Lower lobe of right lung (tissue), 2 donors: ENCODE measurements around the gene KRT83. TPM values are rescaled to one million over a fixed set of nuclear protein-coding genes. Genes with fewer than 3 reads are reported as not detected.
A peak's percentile ranks its signal among the peaks of the same experiment; 100 is the strongest.

ENCODE experiments used
- ATAC-seq, 2 donors: fragments of 200-7000 bp; cut with Tn5 transposase; one replicate each; pipeline ENCODE4 v1.9.1; 2020 to 2022; ENCODE audit warnings: mild to moderate bottlenecking in 2 of 2, moderate library complexity in 2 of 2
- DNase-seq: peaks from one replicate; pipeline ENCODE4 v3.0.0-alpha.2; 2020
- H3K27ac ChIP-seq: fragments of 200-600 bp; one replicate; pipeline ENCODE4 v1.8.0; 2022
- H3K27me3 ChIP-seq: fragments of 200-600 bp; one replicate; pipeline ENCODE4 v1.8.0; 2022; ENCODE audit warnings: low read depth
- H3K36me3 ChIP-seq: fragments of 200-600 bp; one replicate; pipeline ENCODE4 v1.8.0; 2022; ENCODE audit warnings: mild to moderate bottlenecking
- H3K4me1 ChIP-seq: fragments of 200-600 bp; one replicate; pipeline ENCODE4 v1.8.0; 2022
- H3K4me3 ChIP-seq: fragments of 200-600 bp; one replicate; pipeline ENCODE4 v1.8.0; 2022; ENCODE audit warnings: mild to moderate bottlenecking
- H3K9me3 ChIP-seq: fragments of 200-600 bp; one replicate; pipeline ENCODE4 v1.8.0; 2022
- CTCF ChIP-seq: fragments of 200-600 bp; IDR thresholded peaks from one replicate; pipeline ENCODE4 v1.8.0; 2022; ENCODE audit warnings: antibody characterized with exemption, mild to moderate bottlenecking
- intact Hi-C: fragments of 100-400 bp; cut with DNase I; formaldehyde crosslinking; loops from one replicate; pipeline ENCODE4 v1.11.0; 2022
- total RNA-seq: library from RNA; stranded (reverse); fragmentation: NEBNext Ultra II Directional; extraction: Animal tissue kit (Norgen Biotek cat#: 25700); gene quantifications from one replicate; pipeline ENCODE4 v1.2.1, GENCODE V29; 2021
- donor health status: DM: no; HTN: yes; CAD: no; lungs with severe emphysema.

The KRT83 gene
- total RNA-seq, 1 donor from 2014 or later: not detected

GRCh38 chr12:52285172-52285745, 35.9 kb downstream of the KRT83 start:
- ATAC-seq (no peak), DNase-seq (no peak)
- Histone ChIP-seq H3K4me3 (no peak overlapping the region), H3K27me3 (no peaks in the 10 kb centered on the region), H3K9me3 (no peaks in the 10 kb centered on the region), H3K36me3 (no peaks in the 10 kb centered on the region), H3K4me1 (peaks cover 13% of the 10 kb centered on the region), H3K27ac (no peak overlapping the region)
- no peak for TF ChIP-seq CTCF
- intact Hi-C loops: no loop called here

- ATAC-seq: no peak
- DNase-seq: no peak
Observed at GRCh38 chr12:52284562-52285171, 36.5 kb downstream of the KRT83 start.

GRCh38 chr12:52280796-52281560, 40.2 kb downstream of the KRT83 start:
- peaks cover 7% of the 10 kb centered on the region for H3K27me3 ChIP-seq
- peak overlapping the region; percentile 82 for H3K27ac ChIP-seq
- H3K36me3 ChIP-seq: no peaks in the 10 kb centered on the region
- H3K4me1 ChIP-seq: peaks cover 30% of the 10 kb centered on the region
- intact Hi-C loops: no loop called here
- DNase-seq (peak; percentile 77), ATAC-seq (peak; percentile 69 to 75)
- no peak for TF ChIP-seq CTCF
- no peak overlapping the region for H3K4me3 ChIP-seq
- no peaks in the 10 kb centered on the region for H3K9me3 ChIP-seq

More at GRCh38 chr12:52284562-52285171, 36.5 kb downstream of the KRT83 start:
- Histone ChIP-seq H3K27me3 (no peaks in the 10 kb centered on the region), H3K27ac (no peak overlapping the region), H3K9me3 (no peaks in the 10 kb centered on the region), H3K4me1 (peaks cover 19% of the 10 kb centered on the region), H3K4me3 (no peak overlapping the region), H3K36me3 (no peaks in the 10 kb centered on the region)
- TF ChIP-seq CTCF: no peak
- intact Hi-C loops: no loop called here

GRCh38 chr12:52280319-52280795, 40.8 kb downstream of the KRT83 start:
- Histone ChIP-seq H3K27me3 (peaks cover 7% of the 10 kb centered on the region), H3K4me1 (peaks cover 30% of the 10 kb centered on the region), H3K36me3 (no peaks in the 10 kb centered on the region), H3K27ac (peak overlapping the region; percentile 82), H3K4me3 (no peak overlapping the region), H3K9me3 (no peaks in the 10 kb centered on the region)
- intact Hi-C loops: no loop called here
- DNase-seq (peak; percentile 89), ATAC-seq (peak; percentile 87 to 88)
- no peak for TF ChIP-seq CTCF

GRCh38 chr12:52279422-52280318, 41.5 kb downstream of the KRT83 start:
- TF ChIP-seq CTCF: no peak
- DNase-seq (no peak), ATAC-seq (peak; percentile 1 to 8)
- no peaks in the 10 kb centered on the region for H3K36me3 ChIP-seq
- intact Hi-C loops: no loop called here
- H3K27ac ChIP-seq: peak overlapping the region; percentile 82
- no peaks in the 10 kb centered on the region for H3K9me3 ChIP-seq
- peaks cover 7% of the 10 kb centered on the region for H3K27me3 ChIP-seq
- H3K4me1 ChIP-seq: peaks cover 30% of the 10 kb centered on the region
- no peak overlapping the region for H3K4me3 ChIP-seq
